ENCODE results near the gene SSBP3. TPM values are rescaled to one million over a fixed set of nuclear protein-coding genes. Genes with fewer than 3 reads are reported as not detected.

SSBP3 gene
- total RNA-seq, 1 experiment from 2014 or later, result 115 TPM

GRCh38 chr1:54227091-54227602 lies 179.0 kb downstream of the SSBP3 start:
- CTCF ChIA-PET, result interaction anchor here (0.6 to 2.4 kb wide), 13 partner anchors 25 to 273 kb away, joined by 3 to 12 read pairs (median 4); no protein-coding TSS in a partner anchor
- H3K9me3 Mint-ChIP-seq, result no peaks in the 10 kb centered on the region
- DNase-seq (ENCODE audit: low spot score) (no peak), ATAC-seq (no peak)
- H3K27ac Mint-ChIP-seq, result no peak overlapping the region
- POLR2A ChIA-PET, result interaction anchor here (1.1 kb wide), 1 partner anchor 83 kb away, joined by 5 read pairs; no protein-coding TSS in a partner anchor
- H3K4me1 Mint-ChIP-seq, result peaks cover 24% of the 10 kb centered on the region
- TF ChIP-seq NR1H2 (CRISPR knock-in tag; IDR thresholded peaks at IDR 0.05), result no peak
- TF ChIP-seq, protein P1, sequence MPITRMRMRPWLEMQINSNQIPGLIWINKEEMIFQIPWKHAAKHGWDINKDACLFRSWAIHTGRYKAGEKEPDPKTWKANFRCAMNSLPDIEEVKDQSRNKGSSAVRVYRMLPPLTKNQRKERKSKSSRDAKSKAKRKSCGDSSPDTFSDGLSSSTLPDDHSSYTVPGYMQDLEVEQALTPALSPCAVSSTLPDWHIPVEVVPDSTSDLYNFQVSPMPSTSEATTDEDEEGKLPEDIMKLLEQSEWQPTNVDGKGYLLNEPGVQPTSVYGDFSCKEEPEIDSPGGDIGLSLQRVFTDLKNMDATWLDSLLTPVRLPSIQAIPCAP (CRISPR knock-in tag; IDR thresholded peaks at IDR 0.05), result no peak
- no peak for TF ChIP-seq OVOL2 (CRISPR knock-in tag; IDR thresholded peaks at IDR 0.05; ENCODE audit: borderline replicate concordance)
- no peak for TF ChIP-seq E2F1 (CRISPR knock-in tag; IDR thresholded peaks at IDR 0.05)
- TF ChIP-seq NR3C1 (CRISPR knock-in tag; conservative IDR thresholded peaks at IDR 0.05; ENCODE audit: low read depth), result no peak
- TF ChIP-seq, protein P2, sequence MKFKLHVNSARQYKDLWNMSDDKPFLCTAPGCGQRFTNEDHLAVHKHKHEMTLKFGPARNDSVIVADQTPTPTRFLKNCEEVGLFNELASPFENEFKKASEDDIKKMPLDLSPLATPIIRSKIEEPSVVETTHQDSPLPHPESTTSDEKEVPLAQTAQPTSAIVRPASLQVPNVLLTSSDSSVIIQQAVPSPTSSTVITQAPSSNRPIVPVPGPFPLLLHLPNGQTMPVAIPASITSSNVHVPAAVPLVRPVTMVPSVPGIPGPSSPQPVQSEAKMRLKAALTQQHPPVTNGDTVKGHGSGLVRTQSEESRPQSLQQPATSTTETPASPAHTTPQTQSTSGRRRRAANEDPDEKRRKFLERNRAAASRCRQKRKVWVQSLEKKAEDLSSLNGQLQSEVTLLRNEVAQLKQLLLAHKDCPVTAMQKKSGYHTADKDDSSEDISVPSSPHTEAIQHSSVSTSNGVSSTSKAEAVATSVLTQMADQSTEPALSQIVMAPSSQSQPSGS (CRISPR knock-in tag; IDR thresholded peaks at IDR 0.05; ENCODE audit: borderline replicate concordance, low read depth), result no peak
- TF ChIP-seq ZNF138 (CRISPR knock-in tag; conservative IDR thresholded peaks at IDR 0.05), result no peak
- TF ChIP-seq ELF4 (CRISPR knock-in tag; IDR thresholded peaks at IDR 0.05; ENCODE audit: low read depth), result no peak
- no peak for TF ChIP-seq FOXK1 (CRISPR knock-in tag; IDR thresholded peaks at IDR 0.05)
- no peak for TF ChIP-seq NFE2L1 (CRISPR knock-in tag; IDR thresholded peaks at IDR 0.05)
- no peak for TF ChIP-seq SP1 (CRISPR knock-in tag; conservative IDR thresholded peaks at IDR 0.05)
- TF ChIP-seq CREB1 (CRISPR knock-in tag; IDR thresholded peaks at IDR 0.05), result no peak
- no peak for TF ChIP-seq EMX1 (CRISPR knock-in tag; IDR thresholded peaks at IDR 0.05)
- TF ChIP-seq, protein P3, sequence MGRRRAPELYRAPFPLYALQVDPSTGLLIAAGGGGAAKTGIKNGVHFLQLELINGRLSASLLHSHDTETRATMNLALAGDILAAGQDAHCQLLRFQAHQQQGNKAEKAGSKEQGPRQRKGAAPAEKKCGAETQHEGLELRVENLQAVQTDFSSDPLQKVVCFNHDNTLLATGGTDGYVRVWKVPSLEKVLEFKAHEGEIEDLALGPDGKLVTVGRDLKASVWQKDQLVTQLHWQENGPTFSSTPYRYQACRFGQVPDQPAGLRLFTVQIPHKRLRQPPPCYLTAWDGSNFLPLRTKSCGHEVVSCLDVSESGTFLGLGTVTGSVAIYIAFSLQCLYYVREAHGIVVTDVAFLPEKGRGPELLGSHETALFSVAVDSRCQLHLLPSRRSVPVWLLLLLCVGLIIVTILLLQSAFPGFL (CRISPR knock-in tag; IDR thresholded peaks at IDR 0.05; ENCODE audit: borderline replicate concordance), result no peak
- TF ChIP-seq ZNF396 (CRISPR knock-in tag; IDR thresholded peaks at IDR 0.05; ENCODE audit: borderline replicate concordance), result no peak
- no peak for TF ChIP-seq ERG (CRISPR knock-in tag; IDR thresholded peaks at IDR 0.05)
- no peak for TF ChIP-seq CDX4 (CRISPR knock-in tag; IDR thresholded peaks at IDR 0.05; ENCODE audit: borderline replicate concordance)
- no peak for TF ChIP-seq KAT7 (CRISPR knock-in tag; IDR thresholded peaks at IDR 0.05; ENCODE audit: borderline replicate concordance)
- TF ChIP-seq, protein P4, sequence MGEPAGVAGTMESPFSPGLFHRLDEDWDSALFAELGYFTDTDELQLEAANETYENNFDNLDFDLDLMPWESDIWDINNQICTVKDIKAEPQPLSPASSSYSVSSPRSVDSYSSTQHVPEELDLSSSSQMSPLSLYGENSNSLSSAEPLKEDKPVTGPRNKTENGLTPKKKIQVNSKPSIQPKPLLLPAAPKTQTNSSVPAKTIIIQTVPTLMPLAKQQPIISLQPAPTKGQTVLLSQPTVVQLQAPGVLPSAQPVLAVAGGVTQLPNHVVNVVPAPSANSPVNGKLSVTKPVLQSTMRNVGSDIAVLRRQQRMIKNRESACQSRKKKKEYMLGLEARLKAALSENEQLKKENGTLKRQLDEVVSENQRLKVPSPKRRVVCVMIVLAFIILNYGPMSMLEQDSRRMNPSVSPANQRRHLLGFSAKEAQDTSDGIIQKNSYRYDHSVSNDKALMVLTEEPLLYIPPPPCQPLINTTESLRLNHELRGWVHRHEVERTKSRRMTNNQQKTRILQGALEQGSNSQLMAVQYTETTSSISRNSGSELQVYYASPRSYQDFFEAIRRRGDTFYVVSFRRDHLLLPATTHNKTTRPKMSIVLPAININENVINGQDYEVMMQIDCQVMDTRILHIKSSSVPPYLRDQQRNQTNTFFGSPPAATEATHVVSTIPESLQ (CRISPR knock-in tag; IDR thresholded peaks at IDR 0.05), result no peak
- H3K27me3 Mint-ChIP-seq (ENCODE audit: low read depth), result no peaks in the 10 kb centered on the region
- H3K4me3 Mint-ChIP-seq, result no peak overlapping the region
- H3K36me3 Mint-ChIP-seq, result peaks cover 21% of the 10 kb centered on the region

All from WTC11 (cell line).